SH-SY5Y (cell line): Measurements from ENCODE around the gene DYNLT3.

Experiments used
- GATA2 ChIP-seq: IDR thresholded peaks from 2 replicates; pipeline ENCODE4 v1.6.1; 2011; ENCODE audit warnings: mild to moderate bottlenecking, low read depth, low read length
- GATA3 ChIP-seq: IDR thresholded peaks from 2 replicates; pipeline ENCODE4 v1.6.1; 2011; ENCODE audit warnings: low read depth, mild to moderate bottlenecking, low read length, moderate library complexity

DNA sequence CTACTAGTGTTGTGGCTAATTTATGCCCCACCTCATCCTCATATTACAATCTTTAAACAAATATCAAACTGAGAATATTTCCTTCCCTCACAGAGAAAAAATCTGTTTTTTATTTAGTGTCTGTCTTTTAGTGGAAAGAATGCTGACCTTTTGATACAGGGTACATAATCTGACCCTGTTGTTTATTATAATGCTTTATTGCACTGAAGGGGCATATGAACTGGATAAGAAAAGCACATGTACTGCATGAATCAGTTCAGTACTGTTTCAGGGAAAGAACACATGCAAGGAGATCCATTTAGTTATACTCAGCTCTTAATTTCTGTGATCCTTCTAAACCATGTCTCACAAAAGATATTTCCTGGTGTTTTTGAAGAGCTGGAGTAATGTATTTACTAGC is 15.5 kb upstream of the DYNLT3 start:
- TF ChIP-seq GATA2 (no peak), GATA3 (no peak)
